CD4-positive, CD25-positive, alpha-beta regulatory T cell (primary cell): Measurements from ENCODE around the gene EPHX1. TPM values are rescaled to one million over a fixed set of nuclear protein-coding genes. Genes with fewer than 3 reads are reported as not detected.
A peak's percentile ranks its signal among the peaks of the same experiment; 100 is the strongest.

Source experiments
- ATAC-seq, 2 donors: fragments of 150-1000 bp; cut with Tn5 transposase; one replicate each; pipeline ENCODE4 v1.10.0; 2021; ENCODE audit warnings: low read depth in 2 of 2, moderate number of reproducible peaks in 2 of 2, moderate library complexity in 1 of 2
- DNase-seq, 3 donors: peaks; one replicate each; pipeline versions ENCODE4 v3.0.0 to v3.0.0-alpha.2; 2012 to 2022; ENCODE audit warnings: mixed read lengths in 1 of 3
- H3K27ac ChIP-seq: one replicate; pipeline ENCODE4 v1.7.0; 2013; ENCODE audit warnings: mild to moderate bottlenecking, low read length; ENCODE audit not compliant: insufficient read depth, poor library complexity, severe bottlenecking
- H3K27me3 ChIP-seq: one replicate; pipeline ENCODE4 v1.7.0; 2013; ENCODE audit warnings: low read length; ENCODE audit not compliant: control insufficient read depth, insufficient read depth
- H3K36me3 ChIP-seq: one replicate; pipeline ENCODE4 v1.7.0; 2013; ENCODE audit warnings: mild to moderate bottlenecking, low read length, moderate library complexity; ENCODE audit not compliant: control insufficient read depth, insufficient read depth
- H3K4me1 ChIP-seq: 2 replicates; pipeline ENCODE4 v1.7.0; 2013; ENCODE audit warnings: mild to moderate bottlenecking, low read length; ENCODE audit not compliant: insufficient read depth, control insufficient read depth, poor library complexity, severe bottlenecking
- H3K4me3 ChIP-seq: one replicate; pipeline ENCODE4 v1.7.0; 2013; ENCODE audit warnings: low read depth, mild to moderate bottlenecking, low read length, moderate library complexity
- H3K9me3 ChIP-seq, 2 experiments: 1 replicate in 1 of 2; 2 replicates in 1 of 2; pipeline ENCODE4 v1.7.0; 2013; ENCODE audit warnings: low read length in 2 of 2, mild to moderate bottlenecking in 1 of 2, moderate library complexity in 1 of 2; ENCODE audit not compliant: control insufficient read depth in 2 of 2
- H3K27ac Mint-ChIP-seq, 3 donors: one replicate each; pipeline ENCODE4 v1.8.0; 2020 to 2022; ENCODE audit warnings: mild to moderate bottlenecking in 3 of 3, mixed read lengths in 3 of 3, moderate library complexity in 2 of 3
- H3K27me3 Mint-ChIP-seq: one replicate; pipeline ENCODE4 v1.8.0; 2022; ENCODE audit warnings: mild to moderate bottlenecking, mixed read lengths
- H3K36me3 Mint-ChIP-seq: one replicate; pipeline ENCODE4 v1.8.0; 2020; ENCODE audit warnings: mixed read lengths
- H3K4me1 Mint-ChIP-seq, 4 donors: one replicate each; pipeline ENCODE4 v1.8.0; 2020 to 2022; ENCODE audit warnings: mixed read lengths in 4 of 4, mild to moderate bottlenecking in 1 of 4
- H3K4me3 Mint-ChIP-seq, 4 donors: one replicate each; pipeline ENCODE4 v1.8.0; 2020 to 2022; ENCODE audit warnings: mild to moderate bottlenecking in 4 of 4, mixed read lengths in 4 of 4, moderate library complexity in 3 of 4
- H3K9me3 Mint-ChIP-seq, 7 donors: one replicate each; pipeline ENCODE4 v1.8.0; 2020 to 2022; ENCODE audit warnings: mixed read lengths in 7 of 7, mild to moderate bottlenecking in 3 of 7, moderate library complexity in 2 of 7
- polyA plus RNA-seq, 4 donors: library from polyadenylated mRNA; unstranded; fragments of 300-500 nt; fragmentation: Illumina TruSeq; gene quantifications; one replicate each; pipeline ENCODE4 v1.2.3, GENCODE V29; 2021
- total RNA-seq: library from RNA; stranded (reverse); gene quantifications from one replicate; pipeline ENCODE4 v1.2.3, GENCODE V29; 2022

Gene EPHX1
- total and polyA plus RNA-seq, 5 donors from 2014 or later = 0.11 to 0.62 (median 0.45) TPM; not detected in 1

- Mint-ChIP-seq H3K27ac (peak overlapping the region; percentile 93 to 95 (median 93)), H3K9me3 (no peaks in the 10 kb centered on the region), H3K27me3 (peaks cover 4% of the 10 kb centered on the region), H3K4me1 (peaks cover 0 to 74% (median 47%) of the 10 kb centered on the region in 4 donors), H3K4me3 (peak overlapping the region; percentile 98 to 100 (median 98)), H3K36me3 (peaks cover 27% of the 10 kb centered on the region)
- DNase-seq (peak in 2 of 3 donors; percentile 47 to 65), ATAC-seq (peak in 1 of 2 donors; percentile 45)
- peak overlapping the region; percentile 95 for H3K4me3 ChIP-seq
- peak overlapping the region; percentile 82 for H3K27ac ChIP-seq
- no peaks in the 10 kb centered on the region for H3K27me3 ChIP-seq
- H3K4me1 ChIP-seq = peaks cover 77% of the 10 kb centered on the region
- peaks cover 43% of the 10 kb centered on the region for H3K36me3 ChIP-seq
- no peaks in the 10 kb centered on the region for H3K9me3 ChIP-seq
Measured at GRCh38 chr1:225879521-225880221, 69.7 kb downstream of the EPHX1 start.

GRCh38 chr1:225880222-225880588 lies 70.3 kb downstream of the EPHX1 start:
- Mint-ChIP-seq H3K4me3 (peak overlapping the region; percentile 98 to 100 (median 98)), H3K27ac (peak overlapping the region; percentile 93 to 95 (median 93)), H3K9me3 (no peaks in the 10 kb centered on the region), H3K27me3 (peaks cover 4% of the 10 kb centered on the region), H3K36me3 (peaks cover 24% of the 10 kb centered on the region), H3K4me1 (peaks cover 0 to 69% (median 47%) of the 10 kb centered on the region in 4 donors)
- no peaks in the 10 kb centered on the region for H3K9me3 ChIP-seq
- peak overlapping the region; percentile 95 for H3K4me3 ChIP-seq
- DNase-seq (peak in 1 of 3 donors; percentile 35), ATAC-seq (no peak)
- peaks cover 73% of the 10 kb centered on the region for H3K4me1 ChIP-seq
- H3K27ac ChIP-seq = peak overlapping the region; percentile 82
- H3K27me3 ChIP-seq = no peaks in the 10 kb centered on the region
- H3K36me3 ChIP-seq = peaks cover 39% of the 10 kb centered on the region

- peak overlapping the region; percentile 82 for H3K27ac ChIP-seq
- peaks cover 0 to 66% (median 45%) of the 10 kb centered on the region in 4 donors for H3K4me1 Mint-ChIP-seq
- H3K9me3 ChIP-seq = no peaks in the 10 kb centered on the region
- H3K36me3 Mint-ChIP-seq = peaks cover 23% of the 10 kb centered on the region
- peaks cover 0 to 2% (median 0%) of the 10 kb centered on the region in 7 donors for H3K9me3 Mint-ChIP-seq
- H3K4me3 Mint-ChIP-seq = peak overlapping the region; percentile 98 to 100 (median 98)
- peaks cover 35% of the 10 kb centered on the region for H3K36me3 ChIP-seq
- H3K27me3 ChIP-seq = no peaks in the 10 kb centered on the region
- DNase-seq (no peak), ATAC-seq (no peak)
- H3K4me3 ChIP-seq = peak overlapping the region; percentile 95
- H3K4me1 ChIP-seq = peaks cover 68% of the 10 kb centered on the region
- H3K27ac Mint-ChIP-seq = peak overlapping the region; percentile 93 to 95 (median 93)
- H3K27me3 Mint-ChIP-seq = peaks cover 4% of the 10 kb centered on the region
Measured at GRCh38 chr1:225880636-225881035, 70.7 kb downstream of the EPHX1 start.

GRCh38 chr1:225881081-225881958 lies 71.4 kb downstream of the EPHX1 start:
- H3K4me3 ChIP-seq = peak overlapping the region; percentile 95
- no peaks in the 10 kb centered on the region for H3K27me3 ChIP-seq
- H3K4me1 ChIP-seq = peaks cover 61% of the 10 kb centered on the region
- Mint-ChIP-seq H3K27me3 (peaks cover 4% of the 10 kb centered on the region), H3K27ac (peak overlapping the region; percentile 89 to 95 (median 93)), H3K4me3 (peak overlapping the region; percentile 98 to 100 (median 98)), H3K36me3 (peaks cover 19% of the 10 kb centered on the region), H3K9me3 (peaks cover 0 to 2% (median 0%) of the 10 kb centered on the region in 7 donors), H3K4me1 (peaks cover 0 to 59% (median 41%) of the 10 kb centered on the region in 4 donors)
- no peaks in the 10 kb centered on the region for H3K9me3 ChIP-seq
- ATAC-seq (peak; percentile 52), DNase-seq (peak; percentile 34 to 88 (median 54))
- H3K36me3 ChIP-seq = peaks cover 29% of the 10 kb centered on the region
- peak overlapping the region; percentile 82 for H3K27ac ChIP-seq

- Mint-ChIP-seq H3K27me3 (peaks cover 4% of the 10 kb centered on the region), H3K4me3 (peak within 1 kb of the TSS; percentile 98 to 100 (median 98)), H3K4me1 (peaks cover 0 to 53% (median 35%) of the 10 kb centered on the region in 4 donors), H3K27ac (peak within 1 kb of the TSS; percentile 89 to 96 (median 93)), H3K9me3 (peaks cover 0 to 2% (median 0%) of the 10 kb centered on the region in 7 donors), H3K36me3 (peaks cover 14% of the 10 kb centered on the region)
- H3K27ac ChIP-seq = peak within 1 kb of the TSS; percentile 82
- no peaks in the 10 kb centered on the region for H3K27me3 ChIP-seq
- peaks cover 53% of the 10 kb centered on the region for H3K4me1 ChIP-seq
- peak; percentile 87 to 90 (median 87) for DNase-seq
- peaks cover 21% of the 10 kb centered on the region for H3K36me3 ChIP-seq
- no peaks in the 10 kb centered on the region for H3K9me3 ChIP-seq
- H3K4me3 ChIP-seq = peak within 1 kb of the TSS; percentile 95
- ATAC-seq = peak; percentile 69 to 73
Measured at GRCh38 chr1:225881959-225882693, 72.2 kb downstream of the EPHX1 start, which contains the start of gene TMEM63A. TMEM63A (minus strand) TSS chr1:225882380; CDS start chr1:225877580, 4,800 bp downstream.

- Mint-ChIP-seq H3K9me3 (peaks cover 0 to 2% (median 0%) of the 10 kb centered on the region in 7 donors), H3K27ac (peak overlapping the region; percentile 70 to 96 (median 91)), H3K36me3 (peaks cover 9% of the 10 kb centered on the region), H3K4me3 (peak overlapping the region; percentile 98 to 100 (median 98)), H3K4me1 (peaks cover 0 to 46% (median 28%) of the 10 kb centered on the region in 4 donors), H3K27me3 (peaks cover 4% of the 10 kb centered on the region)
- Histone ChIP-seq H3K4me3 (peak overlapping the region; percentile 61), H3K27me3 (no peaks in the 10 kb centered on the region), H3K36me3 (peaks cover 13% of the 10 kb centered on the region), H3K27ac (peak overlapping the region; percentile 82), H3K9me3 (no peaks in the 10 kb centered on the region), H3K4me1 (peaks cover 45% of the 10 kb centered on the region)
- ATAC-seq = peak; percentile 17 to 20
- peak; percentile 20 to 46 (median 34) for DNase-seq
Measured at GRCh38 chr1:225882694-225883615, 73.0 kb downstream of the EPHX1 start.
